ENCODE results near the gene NRP2. TPM values are rescaled to one million over a fixed set of nuclear protein-coding genes. Genes with fewer than 3 reads are reported as not detected.

NRP2 gene
- total RNA-seq, 2 experiments from 2014 or later = 0.35 to 2.6 TPM

GRCh38 chr2:205656941-205657340, 25.4 kb upstream of the NRP2 start:
- Histone ChIP-seq H3K4me3 (ENCODE audit: low read depth, low read length, poor library complexity, severe bottlenecking) (no peak overlapping the region), H3K9me2 (ENCODE audit: insufficient read depth, low read length) (no peaks in the 10 kb centered on the region), H4K20me1 (ENCODE audit: insufficient read depth, low read length) (no peaks in the 10 kb centered on the region), H3K4me2 (ENCODE audit: low read length) (no peak overlapping the region), H3K9me3 (ENCODE audit: low read length) (no peaks in the 10 kb centered on the region), H2AFZ (ENCODE audit: low read length) (no peak overlapping the region), H3K27ac (ENCODE audit: low read depth, low read length, poor library complexity, severe bottlenecking) (no peak overlapping the region), H3K36me3 (ENCODE audit: insufficient read depth, low read length) (no peaks in the 10 kb centered on the region), H3K79me2 (ENCODE audit: insufficient read depth, low read depth, low read length) (no peaks in the 10 kb centered on the region), H3K4me1 (ENCODE audit: insufficient read depth, low read length, poor library complexity, severe bottlenecking) (no peaks in the 10 kb centered on the region)
- BruUV-seq (replicated peaks) = no TSS peak
- ChIA-PET POLR2A (no interaction called here), CTCF (ENCODE audit: unreplicated experiment) (no interaction called here)
- intact Hi-C loops (cut with micrococcal nuclease; ENCODE audit: unreplicated experiment) = no loop called here
- no peak for DNase-seq (ENCODE audit: low spot score)
- no peak for TF ChIP-seq EZH2phosphoT487 (IDR thresholded peaks at IDR 0.05; ENCODE audit: borderline replicate concordance, low read depth, low read length)
- TF ChIP-seq, protein P1, sequence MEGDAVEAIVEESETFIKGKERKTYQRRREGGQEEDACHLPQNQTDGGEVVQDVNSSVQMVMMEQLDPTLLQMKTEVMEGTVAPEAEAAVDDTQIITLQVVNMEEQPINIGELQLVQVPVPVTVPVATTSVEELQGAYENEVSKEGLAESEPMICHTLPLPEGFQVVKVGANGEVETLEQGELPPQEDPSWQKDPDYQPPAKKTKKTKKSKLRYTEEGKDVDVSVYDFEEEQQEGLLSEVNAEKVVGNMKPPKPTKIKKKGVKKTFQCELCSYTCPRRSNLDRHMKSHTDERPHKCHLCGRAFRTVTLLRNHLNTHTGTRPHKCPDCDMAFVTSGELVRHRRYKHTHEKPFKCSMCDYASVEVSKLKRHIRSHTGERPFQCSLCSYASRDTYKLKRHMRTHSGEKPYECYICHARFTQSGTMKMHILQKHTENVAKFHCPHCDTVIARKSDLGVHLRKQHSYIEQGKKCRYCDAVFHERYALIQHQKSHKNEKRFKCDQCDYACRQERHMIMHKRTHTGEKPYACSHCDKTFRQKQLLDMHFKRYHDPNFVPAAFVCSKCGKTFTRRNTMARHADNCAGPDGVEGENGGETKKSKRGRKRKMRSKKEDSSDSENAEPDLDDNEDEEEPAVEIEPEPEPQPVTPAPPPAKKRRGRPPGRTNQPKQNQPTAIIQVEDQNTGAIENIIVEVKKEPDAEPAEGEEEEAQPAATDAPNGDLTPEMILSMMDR (conservative IDR thresholded peaks at IDR 0.05; ENCODE audit: low read length) = no peak

- ChIA-PET CTCF (ENCODE audit: unreplicated experiment) (no interaction called here), POLR2A (no interaction called here)
- intact Hi-C loops (cut with micrococcal nuclease; ENCODE audit: unreplicated experiment) = no loop called here
- TF ChIP-seq, protein P1 (conservative IDR thresholded peaks at IDR 0.05; ENCODE audit: low read length) = no peak
- no peak for TF ChIP-seq EZH2phosphoT487 (IDR thresholded peaks at IDR 0.05; ENCODE audit: borderline replicate concordance, low read depth, low read length)
- Histone ChIP-seq H3K4me3 (ENCODE audit: low read depth, low read length, poor library complexity, severe bottlenecking) (no peak overlapping the region), H3K9me2 (ENCODE audit: insufficient read depth, low read length) (no peaks in the 10 kb centered on the region), H4K20me1 (ENCODE audit: insufficient read depth, low read length) (no peaks in the 10 kb centered on the region), H3K4me1 (ENCODE audit: insufficient read depth, low read length, poor library complexity, severe bottlenecking) (no peaks in the 10 kb centered on the region), H3K4me2 (ENCODE audit: low read length) (no peak overlapping the region), H3K36me3 (ENCODE audit: insufficient read depth, low read length) (no peaks in the 10 kb centered on the region), H3K27ac (ENCODE audit: low read depth, low read length, poor library complexity, severe bottlenecking) (no peak overlapping the region), H3K9me3 (ENCODE audit: low read length) (no peaks in the 10 kb centered on the region), H3K79me2 (ENCODE audit: insufficient read depth, low read depth, low read length) (no peaks in the 10 kb centered on the region), H2AFZ (ENCODE audit: low read length) (no peak overlapping the region)
- no peak for DNase-seq (ENCODE audit: low spot score)
- BruUV-seq (replicated peaks) = no TSS peak
These were observed 24.7 kb upstream of the NRP2 start for GRCh38 chr2:205657579-205657978.

- Histone ChIP-seq H3K36me3 (ENCODE audit: insufficient read depth, low read length) (no peaks in the 10 kb centered on the region), H3K9me3 (ENCODE audit: low read length) (no peaks in the 10 kb centered on the region), H2AFZ (ENCODE audit: low read length) (no peak overlapping the region), H3K79me2 (ENCODE audit: insufficient read depth, low read depth, low read length) (no peaks in the 10 kb centered on the region), H3K9me2 (ENCODE audit: insufficient read depth, low read length) (no peaks in the 10 kb centered on the region), H3K4me2 (ENCODE audit: low read length) (no peak overlapping the region), H4K20me1 (ENCODE audit: insufficient read depth, low read length) (no peaks in the 10 kb centered on the region), H3K27ac (ENCODE audit: low read depth, low read length, poor library complexity, severe bottlenecking) (no peak overlapping the region), H3K4me3 (ENCODE audit: low read depth, low read length, poor library complexity, severe bottlenecking) (no peak overlapping the region), H3K4me1 (ENCODE audit: insufficient read depth, low read length, poor library complexity, severe bottlenecking) (no peaks in the 10 kb centered on the region)
- intact Hi-C loops (cut with micrococcal nuclease; ENCODE audit: unreplicated experiment) = no loop called here
- CTCF ChIA-PET (ENCODE audit: unreplicated experiment) = no interaction called here
- POLR2A ChIA-PET = no interaction called here
- no TSS peak for BruUV-seq (replicated peaks)
- TF ChIP-seq, protein P1 (conservative IDR thresholded peaks at IDR 0.05; ENCODE audit: low read length) = no peak
- TF ChIP-seq EZH2phosphoT487 (IDR thresholded peaks at IDR 0.05; ENCODE audit: borderline replicate concordance, low read depth, low read length) = no peak
- no peak for DNase-seq (ENCODE audit: low spot score)
These were observed 24.2 kb upstream of the NRP2 start for GRCh38 chr2:205658068-205658467.
